ENCODE measurements around the gene FPGS. TPM values are rescaled to one million over a fixed set of nuclear protein-coding genes. Genes with fewer than 3 reads are reported as not detected.
"Not testable (repeated sequence)": the region's sequence is repeated elsewhere in the genome, so short reads cannot be mapped to it uniquely, and the experiment has no call there.

FPGS gene
- polyA plus RNA-seq: 100 to 1,000 TPM in 1 of 3 donors, 10 to 100 TPM in 2; 35.1 to 148 (median 52.1) TPM

- H3K27ac ChIP-seq (ENCODE audit: low read depth, low read length): peak within 1 kb of the TSS; percentile 79
- 0% methylated on average over 40 to 83 of the region's 83 CpGs for WGBS, 3 donors
Observed at GRCh38 chr9:127802576-127803443, at the start of gene FPGS. FPGS (plus strand) TSS chr9:127802882; CDS start chr9:127802925, 43 bp downstream.

GRCh38 chr9:127753148-127753547 is 49.5 kb upstream of the FPGS start:
- H3K27ac ChIP-seq (ENCODE audit: low read depth, low read length): no peak overlapping the region
- 72 to 84% (median 83%) methylated on average over 8 of the region's 8 CpGs for WGBS, 3 donors

GRCh38 chr9:127753622-127754021 is 49.1 kb upstream of the FPGS start:
- H3K27ac ChIP-seq (ENCODE audit: low read depth, low read length): no peak overlapping the region
- 55 to 82% (median 69%) methylated on average over 8 of the region's 8 CpGs for WGBS, 3 donors

- H3K27ac ChIP-seq (ENCODE audit: low read depth, low read length): no peak overlapping the region
- WGBS, 3 donors: 17 to 63% (median 53%) methylated on average over 58 to 86 of the region's 86 CpGs
Observed at GRCh38 chr9:127754099-127755060, 48.3 kb upstream of the FPGS start.

- H3K27ac ChIP-seq (ENCODE audit: low read depth, low read length): no peak overlapping the region
- WGBS, 3 donors: 24 to 54% (median 51%) methylated on average over 35 to 61 of the region's 61 CpGs
Observed at GRCh38 chr9:127755061-127756060, 47.3 kb upstream of the FPGS start.

- WGBS, 3 donors: 90 to 97% (median 93%) methylated on average over 3 of the region's 3 CpGs
- H3K27ac ChIP-seq (ENCODE audit: low read depth, low read length): no peak overlapping the region
Observed at GRCh38 chr9:127756233-127756632, 46.4 kb upstream of the FPGS start.

GRCh38 chr9:127756776-127757175 is 45.9 kb upstream of the FPGS start:
- not testable (repeated sequence) for H3K27ac ChIP-seq (ENCODE audit: low read depth, low read length)
- WGBS, 3 donors: 71 to 88% (median 87%) methylated on average over 11 of the region's 11 CpGs

GRCh38 chr9:127758843-127759242 is 43.8 kb upstream of the FPGS start:
- WGBS, 3 donors: 83 to 89% (median 85%) methylated on average over 5 of the region's 5 CpGs
- H3K27ac ChIP-seq (ENCODE audit: low read depth, low read length): no peak overlapping the region

- H3K27ac ChIP-seq (ENCODE audit: low read depth, low read length): no peak overlapping the region
- 77 to 85% (median 77%) methylated on average over 5 of the region's 5 CpGs for WGBS, 3 donors
Observed at GRCh38 chr9:127761061-127761460, 41.6 kb upstream of the FPGS start.

GRCh38 chr9:127761491-127761956 is 41.2 kb upstream of the FPGS start:
- WGBS, 3 donors: 49 to 72% (median 65%) methylated on average over 5 of the region's 5 CpGs

GRCh38 chr9:127762111-127762676 is 40.5 kb upstream of the FPGS start:
- no peak overlapping the region for H3K27ac ChIP-seq (ENCODE audit: low read depth, low read length)
- 23 to 47% (median 26%) methylated on average over 16 of the region's 16 CpGs for WGBS, 3 donors

More at GRCh38 chr9:127761491-127761956, 41.2 kb upstream of the FPGS start:
- no peak overlapping the region for H3K27ac ChIP-seq (ENCODE audit: low read depth, low read length)

GRCh38 chr9:127763918-127764384 is 38.7 kb upstream of the FPGS start:
- 40 to 57% (median 48%) methylated on average over 7 of the region's 7 CpGs for WGBS, 3 donors

GRCh38 chr9:127765418-127765817 is 37.3 kb upstream of the FPGS start:
- 71 to 94% (median 73%) methylated on average over 1 of the region's 1 CpG for WGBS, 3 donors

More at GRCh38 chr9:127763918-127764384, 38.7 kb upstream of the FPGS start:
- no peak overlapping the region for H3K27ac ChIP-seq (ENCODE audit: low read depth, low read length)

GRCh38 chr9:127767410-127767809 is 35.3 kb upstream of the FPGS start:
- no peak overlapping the region for H3K27ac ChIP-seq (ENCODE audit: low read depth, low read length)
- WGBS, 3 donors: 44 to 75% (median 52%) methylated on average over 3 of the region's 3 CpGs

More at GRCh38 chr9:127765418-127765817, 37.3 kb upstream of the FPGS start:
- no peak overlapping the region for H3K27ac ChIP-seq (ENCODE audit: low read depth, low read length)

GRCh38 chr9:127767909-127768331 is 34.8 kb upstream of the FPGS start:
- peak overlapping the region; percentile 35 for H3K27ac ChIP-seq (ENCODE audit: low read depth, low read length)
- 40 to 46% (median 45%) methylated on average over 13 of the region's 13 CpGs for WGBS, 3 donors

- H3K27ac ChIP-seq (ENCODE audit: low read depth, low read length): no peak overlapping the region
- WGBS, 3 donors: 46 to 75% (median 50%) methylated on average over 7 to 8 of the region's 8 CpGs
Observed at GRCh38 chr9:127768698-127769097, 34.0 kb upstream of the FPGS start.

GRCh38 chr9:127769101-127769500 is 33.6 kb upstream of the FPGS start:
- 65 to 84% (median 84%) methylated on average over 5 of the region's 5 CpGs for WGBS, 3 donors

More at GRCh38 chr9:127769101-127769500, 33.6 kb upstream of the FPGS start:
- no peak overlapping the region for H3K27ac ChIP-seq (ENCODE audit: low read depth, low read length)
